PFSK-1 (cell line): ENCODE measurements around the gene HSPD1.

ENCODE experiments used
- POLR2AphosphoS5 ChIP-seq: IDR thresholded peaks from 2 replicates; pipeline ENCODE4 v1.6.1; 2012; ENCODE audit warnings: low read depth, mild to moderate bottlenecking, control low read depth, low read length, moderate library complexity
- SIN3A ChIP-seq: IDR thresholded peaks from 2 replicates; pipeline ENCODE4 v1.6.1; 2012; ENCODE audit warnings: mild to moderate bottlenecking, low read length, moderate library complexity, borderline replicate concordance; ENCODE audit not compliant: insufficient read depth
- TAF1 ChIP-seq: IDR thresholded peaks from 2 replicates; pipeline ENCODE4 v1.6.1; 2012; ENCODE audit warnings: low read length, control low read depth, borderline replicate concordance; ENCODE audit not compliant: insufficient read depth
- TF ChIP-seq, protein P1 (sequence below), 2 experiments: IDR thresholded peaks; 2 replicates each; pipeline versions ENCODE4 v1.6.1 to v1.8.0; 2011 to 2012; ENCODE audit warnings: low read depth in 2 of 2, low read length in 2 of 2, control low read depth in 1 of 2, inconsistent platforms in 1 of 2, mild to moderate bottlenecking in 1 of 2, moderate library complexity in 1 of 2; ENCODE audit not compliant: insufficient read depth in 1 of 2

DNA sequence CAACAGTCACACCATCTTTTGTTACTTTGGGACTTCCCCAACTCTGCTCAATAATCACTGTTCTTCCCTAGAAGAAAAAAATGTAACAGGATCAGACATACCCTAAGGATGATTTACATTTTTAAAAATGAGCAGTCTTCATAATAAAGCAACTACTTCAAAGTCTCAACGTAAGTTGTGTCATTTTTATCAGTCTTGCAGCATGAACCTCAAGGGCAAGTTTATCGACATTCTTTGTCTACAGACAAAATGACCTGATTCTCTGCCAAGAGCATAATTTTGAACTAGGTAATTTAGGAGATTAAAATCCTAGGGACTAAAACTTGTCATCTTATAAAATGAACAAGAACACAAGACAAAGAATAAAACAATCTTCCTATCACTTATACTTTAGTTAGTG lies 2.3 kb downstream of the HSPD1 start:
- TF ChIP-seq POLR2AphosphoS5 (no peak), TAF1 (no peak), SIN3A (no peak)
- TF ChIP-seq, protein P1, sequence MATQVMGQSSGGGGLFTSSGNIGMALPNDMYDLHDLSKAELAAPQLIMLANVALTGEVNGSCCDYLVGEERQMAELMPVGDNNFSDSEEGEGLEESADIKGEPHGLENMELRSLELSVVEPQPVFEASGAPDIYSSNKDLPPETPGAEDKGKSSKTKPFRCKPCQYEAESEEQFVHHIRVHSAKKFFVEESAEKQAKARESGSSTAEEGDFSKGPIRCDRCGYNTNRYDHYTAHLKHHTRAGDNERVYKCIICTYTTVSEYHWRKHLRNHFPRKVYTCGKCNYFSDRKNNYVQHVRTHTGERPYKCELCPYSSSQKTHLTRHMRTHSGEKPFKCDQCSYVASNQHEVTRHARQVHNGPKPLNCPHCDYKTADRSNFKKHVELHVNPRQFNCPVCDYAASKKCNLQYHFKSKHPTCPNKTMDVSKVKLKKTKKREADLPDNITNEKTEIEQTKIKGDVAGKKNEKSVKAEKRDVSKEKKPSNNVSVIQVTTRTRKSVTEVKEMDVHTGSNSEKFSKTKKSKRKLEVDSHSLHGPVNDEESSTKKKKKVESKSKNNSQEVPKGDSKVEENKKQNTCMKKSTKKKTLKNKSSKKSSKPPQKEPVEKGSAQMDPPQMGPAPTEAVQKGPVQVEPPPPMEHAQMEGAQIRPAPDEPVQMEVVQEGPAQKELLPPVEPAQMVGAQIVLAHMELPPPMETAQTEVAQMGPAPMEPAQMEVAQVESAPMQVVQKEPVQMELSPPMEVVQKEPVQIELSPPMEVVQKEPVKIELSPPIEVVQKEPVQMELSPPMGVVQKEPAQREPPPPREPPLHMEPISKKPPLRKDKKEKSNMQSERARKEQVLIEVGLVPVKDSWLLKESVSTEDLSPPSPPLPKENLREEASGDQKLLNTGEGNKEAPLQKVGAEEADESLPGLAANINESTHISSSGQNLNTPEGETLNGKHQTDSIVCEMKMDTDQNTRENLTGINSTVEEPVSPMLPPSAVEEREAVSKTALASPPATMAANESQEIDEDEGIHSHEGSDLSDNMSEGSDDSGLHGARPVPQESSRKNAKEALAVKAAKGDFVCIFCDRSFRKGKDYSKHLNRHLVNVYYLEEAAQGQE (IDR thresholded peaks at IDR 0.05; ENCODE audit: insufficient read depth in 1 of 2, low read depth in 2 of 2, low read length in 2 of 2), result no peak
